Right renal pelvis (tissue), 4 donors: ENCODE data around the gene KNDC1. TPM values are rescaled to one million over a fixed set of nuclear protein-coding genes. Genes with fewer than 3 reads are reported as not detected.
"Not testable (repeated sequence)": the region's sequence is repeated elsewhere in the genome, so short reads cannot be mapped to it uniquely, and the experiment has no call there.

Source experiments
- DNase-seq, 4 donors: peaks; one replicate each; pipeline ENCODE4 v3.0.0-alpha.2; 2013; ENCODE audit warnings: low read depth in 4 of 4, low spot score in 3 of 4, missing footprints in 1 of 4
- polyA plus RNA-seq, 4 donors: library from polyadenylated mRNA; unstranded; fragments of 120-200 nt; gene quantifications; one replicate each; pipeline ENCODE4 v1.2.1, GENCODE V29; 2013; ENCODE audit not compliant: insufficient read length in 4 of 4

The KNDC1 gene
- polyA plus RNA-seq, 4 donors, result 5.9 to 9.9 (median 7.1) TPM

- DNase-seq, result no peak
Measured at GRCh38 chr10:133215586-133215985, 55.6 kb downstream of the KNDC1 start.

DNA sequence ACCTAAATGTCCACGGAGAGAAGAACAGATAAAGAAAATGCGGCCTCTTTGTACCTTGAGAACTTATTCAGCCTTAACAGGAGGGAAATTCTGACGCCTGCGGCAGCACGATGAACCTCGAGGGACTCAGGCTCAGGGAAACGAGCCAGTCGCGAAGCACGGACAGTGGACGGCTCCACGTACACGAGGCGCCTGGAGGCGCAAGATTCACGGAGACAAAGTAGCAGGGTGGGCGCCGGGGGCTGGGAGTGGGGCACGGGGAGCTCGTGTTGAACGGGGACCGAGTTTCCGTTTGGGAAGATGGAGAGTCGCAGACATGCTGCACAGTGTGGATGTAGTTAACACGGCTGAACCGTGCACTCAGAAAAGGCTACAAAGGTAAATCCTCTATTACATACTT, 56.8 kb downstream of the KNDC1 start:
- DNase-seq, result no peak

- no peak for DNase-seq
Measured at GRCh38 chr10:133217800-133218589, 58.0 kb downstream of the KNDC1 start.

DNA sequence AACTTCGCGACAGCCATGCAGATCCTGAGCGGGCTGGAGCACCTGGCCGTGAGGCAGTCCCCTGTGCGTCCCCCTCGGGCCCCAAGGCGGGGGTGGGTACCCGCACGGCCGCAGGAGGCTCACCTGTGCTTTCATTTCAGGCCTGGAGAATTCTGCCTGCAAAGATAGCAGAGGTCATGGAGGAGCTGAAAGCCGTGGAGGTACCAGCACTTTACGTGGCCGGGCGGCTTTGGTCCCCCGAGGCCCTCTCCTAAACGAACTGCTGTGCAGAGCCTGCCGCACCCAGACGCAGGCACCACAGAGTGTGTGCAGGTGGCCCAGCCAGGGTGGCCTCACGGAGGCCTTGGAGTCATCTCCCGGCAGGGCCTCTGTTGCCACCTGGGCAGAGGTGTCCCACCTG, 58.9 kb downstream of the KNDC1 start:
- DNase-seq, result no peak

GRCh38 chr10:133219782-133220181, 59.8 kb downstream of the KNDC1 start:
- DNase-seq, result no peak

DNA sequence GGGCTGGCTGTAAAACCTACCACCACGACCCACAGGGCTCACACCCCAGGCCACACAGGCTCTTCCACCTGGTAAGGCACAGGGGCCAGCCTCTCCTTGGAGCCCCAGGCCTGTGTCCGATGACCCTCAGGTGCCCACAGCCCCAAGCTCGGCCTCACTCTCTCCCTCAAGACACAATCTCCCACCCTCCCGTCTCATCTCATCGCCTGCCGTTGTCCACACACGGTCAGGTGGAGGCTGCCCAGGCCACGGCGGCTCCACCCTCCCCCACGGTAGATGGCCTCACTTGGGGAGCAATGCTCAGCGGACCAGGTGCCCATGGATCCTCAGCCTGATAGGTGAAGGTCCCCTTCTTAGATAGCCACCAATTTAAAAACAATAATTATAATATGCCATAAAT, 61.3 kb downstream of the KNDC1 start:
- DNase-seq, result no peak

GRCh38 chr10:133221756-133222155, 61.7 kb downstream of the KNDC1 start:
- not testable (repeated sequence) for DNase-seq

GRCh38 chr10:133224076-133224475, 64.1 kb downstream of the KNDC1 start:
- DNase-seq, result no peak

DNA sequence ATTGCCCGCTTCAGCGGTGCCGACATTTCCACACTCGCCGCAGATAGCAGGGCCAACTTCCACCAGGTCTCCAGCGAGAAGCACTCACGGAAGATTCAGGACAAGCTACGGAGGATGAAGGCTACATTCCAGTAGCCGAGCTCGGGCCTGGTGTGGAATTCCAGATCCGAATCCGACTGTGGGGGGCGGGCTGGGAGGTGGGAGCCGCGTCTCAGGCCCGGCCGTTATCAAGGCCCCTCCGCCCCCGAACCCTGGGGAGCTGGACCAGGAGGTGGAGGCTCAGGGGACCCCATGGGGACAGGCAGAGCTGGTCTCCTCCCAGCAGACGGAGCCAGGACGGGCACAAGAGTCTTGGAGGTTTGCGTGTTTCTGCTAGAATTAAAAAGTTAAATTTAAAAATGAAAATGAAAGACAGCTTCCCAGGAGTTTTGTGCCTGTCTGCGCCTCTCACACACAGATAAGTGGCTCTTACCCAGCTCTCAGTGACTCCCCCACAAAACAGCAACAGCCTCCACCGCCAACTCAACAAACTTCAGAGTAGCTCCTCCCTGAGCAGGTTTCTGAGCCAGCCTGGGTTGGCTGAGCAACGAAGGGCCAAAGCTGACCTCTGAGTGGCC, 64.8 kb downstream of the KNDC1 start:
- DNase-seq, result peak in 2 of 4 donors; percentile 63

DNA sequence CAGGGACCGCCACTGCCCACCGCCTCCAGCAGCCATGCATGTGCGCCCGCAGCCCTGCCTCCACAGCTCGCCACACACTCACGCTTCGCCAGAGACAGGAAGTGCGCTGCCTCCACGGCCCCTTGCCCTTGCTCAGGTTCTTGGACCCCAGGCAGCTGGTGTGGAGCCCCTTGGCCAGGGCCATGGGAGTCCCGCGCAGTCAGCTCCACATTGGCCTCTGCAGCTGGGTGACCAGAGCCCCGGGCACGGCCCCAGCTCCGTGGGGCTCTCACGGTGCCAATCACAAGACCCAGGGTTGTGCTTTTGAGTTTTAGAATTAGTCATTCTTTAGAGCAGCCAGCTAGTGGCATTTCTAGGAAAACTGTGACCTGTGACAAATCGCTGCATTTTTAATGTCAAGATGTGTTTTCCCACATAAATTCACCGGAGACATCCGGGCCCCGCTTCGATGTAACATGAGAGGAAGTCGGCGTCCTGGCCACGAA, 65.7 kb downstream of the KNDC1 start:
- no peak for DNase-seq

DNA sequence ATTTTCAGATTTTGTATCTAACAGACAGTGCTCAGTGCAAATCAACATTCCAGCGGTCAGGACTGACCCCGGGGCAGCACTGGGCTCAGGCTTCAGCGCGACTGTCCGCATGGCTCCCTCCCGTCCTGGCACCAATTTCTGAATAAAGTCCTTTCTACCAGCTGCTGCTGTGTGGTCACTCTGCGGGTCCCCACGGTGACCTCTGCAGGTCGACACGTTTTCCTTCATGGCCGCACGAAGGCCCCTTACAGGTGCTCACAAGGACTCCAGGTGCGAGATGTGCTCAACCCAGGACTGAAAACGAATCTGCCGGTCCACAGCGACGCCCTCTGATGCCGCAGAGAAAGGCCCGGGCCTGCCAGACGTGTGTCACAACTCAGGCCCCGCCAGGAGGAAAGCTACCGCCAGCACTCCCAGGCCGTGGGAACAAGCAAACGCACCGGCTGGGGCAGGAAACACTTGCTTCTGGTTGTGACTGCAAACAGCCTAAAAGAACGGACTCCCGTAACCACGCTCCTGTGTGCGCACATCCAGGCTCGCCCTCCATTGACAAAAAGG, 66.3 kb downstream of the KNDC1 start:
- DNase-seq, result no peak

- no peak for DNase-seq
Measured at GRCh38 chr10:133227256-133227655, 67.2 kb downstream of the KNDC1 start.

DNA sequence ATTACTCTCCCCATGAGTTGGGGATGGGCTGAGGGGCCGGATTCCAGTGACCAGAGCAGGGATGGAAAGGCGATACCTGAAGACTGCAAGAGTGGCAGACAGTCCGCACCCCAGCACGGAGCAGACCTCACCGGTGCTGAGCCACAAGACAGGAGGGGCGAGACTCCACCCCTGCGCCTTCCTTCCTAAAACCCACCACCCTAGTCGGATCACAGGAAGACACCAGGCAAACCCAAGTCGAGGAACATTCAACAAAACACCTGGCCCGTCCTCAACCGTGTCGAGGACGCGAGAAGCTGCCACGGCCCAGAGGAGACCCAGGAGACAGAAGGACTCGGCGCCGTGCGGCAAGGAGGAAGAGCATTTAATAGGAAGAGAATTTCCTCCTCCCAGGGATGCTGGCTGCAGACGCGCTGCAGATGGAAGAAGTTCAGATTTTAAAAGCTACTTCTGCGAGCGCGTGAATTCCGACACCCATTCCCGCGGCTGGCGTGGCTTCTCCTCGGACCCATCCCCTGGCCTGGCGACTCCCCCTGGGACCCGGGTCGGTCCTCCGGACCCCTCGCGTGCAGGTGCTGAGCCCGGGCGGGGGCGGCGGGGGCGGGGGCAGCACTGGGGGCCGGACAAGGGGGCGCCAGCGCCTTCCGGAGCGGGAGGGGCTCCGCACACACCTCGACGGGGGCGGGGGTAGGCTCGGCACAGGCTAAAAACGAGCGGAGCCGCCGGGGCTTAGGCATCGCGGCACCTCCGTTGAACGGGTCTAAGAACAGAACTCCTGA, 69.4 kb downstream of the KNDC1 start:
- DNase-seq, result no peak

- DNase-seq, result no peak
Measured at GRCh38 chr10:133230044-133230361, 70.0 kb downstream of the KNDC1 start, which contains the start of gene UTF1. TSS of gene UTF1 (plus strand) at chr10:133230217. CDS start at chr10:133230289, 72 bp downstream.

DNA sequence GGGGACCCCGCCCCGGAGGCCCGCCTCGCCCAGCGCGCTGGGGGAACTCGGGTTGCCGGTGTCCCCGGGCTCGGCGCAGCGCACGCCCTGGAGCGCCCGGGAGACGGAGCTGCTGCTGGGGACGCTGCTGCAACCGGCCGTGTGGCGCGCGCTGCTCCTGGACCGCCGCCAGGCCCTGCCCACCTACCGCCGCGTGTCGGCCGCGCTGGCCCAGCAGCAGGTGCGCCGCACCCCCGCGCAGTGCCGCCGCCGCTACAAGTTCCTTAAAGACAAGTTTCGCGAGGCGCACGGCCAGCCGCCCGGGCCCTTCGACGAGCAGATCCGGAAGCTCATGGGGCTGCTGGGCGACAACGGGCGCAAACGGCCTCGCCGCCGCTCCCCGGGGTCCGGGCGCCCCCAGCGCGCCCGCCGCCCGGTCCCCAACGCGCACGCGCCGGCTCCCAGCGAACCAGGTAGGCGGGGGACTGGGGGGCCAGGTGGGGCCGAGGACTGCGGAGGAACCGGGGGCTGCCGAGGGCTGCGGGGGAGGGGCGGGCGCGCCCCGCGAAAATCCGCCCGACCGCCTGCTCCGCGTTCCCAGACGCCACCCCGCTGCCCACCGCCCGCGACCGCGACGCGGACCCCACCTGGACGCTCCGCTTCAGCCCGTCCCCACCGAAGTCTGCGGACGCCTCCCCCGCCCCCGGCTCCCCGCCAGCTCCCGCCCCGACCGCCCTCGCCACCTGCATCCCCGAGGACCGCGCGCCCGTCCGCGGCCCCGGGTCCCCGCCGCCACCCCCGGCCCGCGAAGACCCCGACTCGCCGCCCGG, 70.6 kb downstream of the KNDC1 start:
- no peak for DNase-seq

- no peak for DNase-seq
Measured at GRCh38 chr10:133231244-133231945, 71.4 kb downstream of the KNDC1 start.

DNA sequence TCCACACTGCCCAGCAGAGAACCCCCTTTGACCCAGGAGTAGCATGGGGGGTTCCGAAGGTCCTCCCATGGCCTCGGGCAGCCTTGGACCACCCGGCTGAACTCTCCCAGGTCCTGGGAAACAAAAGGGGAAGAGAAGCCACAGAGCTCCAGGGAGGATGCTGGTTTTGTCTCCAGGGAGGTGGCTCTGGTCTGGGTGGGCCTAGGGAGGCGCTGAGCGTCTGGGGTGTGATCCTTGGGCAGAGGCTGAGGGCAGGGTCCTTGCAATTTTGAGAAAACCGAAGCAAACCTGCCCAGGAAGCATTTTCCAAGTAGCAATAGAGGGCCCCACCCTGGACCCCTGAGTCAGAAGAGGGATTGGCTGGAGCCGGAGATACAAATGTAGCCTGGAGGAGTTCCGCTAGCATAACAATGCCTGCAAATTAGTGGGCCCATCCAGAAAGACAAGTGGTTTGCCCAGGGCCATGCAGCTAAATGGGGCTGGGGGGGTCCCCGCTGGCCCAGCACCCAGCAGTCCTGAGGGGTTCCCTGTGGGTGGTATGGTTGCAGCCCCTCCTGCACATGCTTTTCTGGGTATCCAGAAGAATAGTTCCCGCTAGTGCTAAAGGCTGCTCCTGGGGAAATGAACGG, 72.0 kb downstream of the KNDC1 start:
- no peak for DNase-seq

DNA sequence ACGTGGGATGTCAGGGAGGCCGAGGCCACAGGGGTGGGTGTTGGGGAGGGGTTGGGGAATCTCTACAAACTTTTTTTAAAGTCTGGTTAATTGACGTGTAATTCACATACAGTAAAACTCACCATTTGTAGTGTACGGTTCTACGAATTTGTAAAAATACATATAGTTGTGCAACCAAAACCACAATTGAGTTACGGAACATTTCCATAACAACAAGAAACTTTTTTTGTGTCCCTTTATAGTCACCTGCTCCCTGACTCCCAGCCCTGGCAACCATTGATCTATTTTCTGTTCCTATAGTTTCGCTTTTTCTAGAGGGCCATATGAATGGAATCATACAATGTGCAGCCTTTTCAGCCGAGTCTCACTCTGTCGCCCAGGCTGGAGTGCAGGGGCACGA, 74.8 kb downstream of the KNDC1 start:
- DNase-seq, result not testable (repeated sequence)

DNA sequence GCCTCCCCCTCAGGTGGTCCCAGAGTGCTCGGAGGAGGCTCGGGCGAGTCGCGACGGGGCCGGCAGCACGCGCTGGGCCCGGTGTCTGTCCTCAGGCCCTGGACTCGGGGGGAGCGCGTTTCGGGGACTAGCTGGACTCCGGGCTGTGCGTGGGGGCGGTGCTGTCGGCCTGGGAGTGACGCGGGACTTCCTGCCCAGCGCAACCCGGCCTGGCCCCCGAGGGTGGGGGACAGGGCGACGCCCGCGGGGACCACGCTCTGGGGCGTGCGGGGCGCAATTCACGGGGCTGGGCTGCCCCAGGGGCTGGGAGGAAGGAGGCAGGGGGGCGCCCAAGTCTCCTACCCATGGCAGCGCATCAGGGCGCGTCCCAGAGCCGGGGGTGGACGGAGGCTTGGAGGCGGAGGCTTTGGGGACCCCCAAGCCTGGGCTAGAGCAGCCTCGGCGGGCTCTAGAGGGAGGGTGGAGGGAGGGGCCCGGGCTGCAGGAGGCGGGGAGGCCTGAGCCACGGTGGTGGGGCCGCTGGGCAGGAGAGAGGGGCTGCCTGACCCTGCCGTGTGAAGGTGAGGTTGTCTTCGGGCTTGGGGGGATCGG, 75.3 kb downstream of the KNDC1 start:
- no peak for DNase-seq
